Calu3 (cell line): Measurements from ENCODE around the gene GPBP1L1. TPM values are rescaled to one million over a fixed set of nuclear protein-coding genes. Genes with fewer than 3 reads are reported as not detected.
A peak's percentile ranks its signal among the peaks of the same experiment; 100 is the strongest.

Experiments used
- BruUV-seq: library from RNA; stranded (reverse); fragments of 400-500 nt; replicated peaks from 2 replicates; lab custom pipeline; 2021; lab: Mats Ljungman, UMichigan
- CTCF ChIA-PET: fragments of 300-600 bp; sonication (Branson Sonifier 250); formaldehyde crosslinking; loops from one replicate; lab custom pipeline; 2022; ENCODE audit warnings: antibody characterized with exemption; lab: Charles Lee
- DNase-seq: peaks from one replicate; pipeline ENCODE4 v3.0.0; 2022
- H3K27ac Mint-ChIP-seq: one replicate; pipeline ENCODE4 v1.8.0; 2022; ENCODE audit warnings: mixed read lengths; ENCODE audit not compliant: unreplicated experiment
- H3K27me3 Mint-ChIP-seq: one replicate; pipeline ENCODE4 v1.8.0; 2022; ENCODE audit warnings: mixed read lengths; ENCODE audit not compliant: unreplicated experiment
- H3K36me3 Mint-ChIP-seq: one replicate; pipeline ENCODE4 v1.8.0; 2022; ENCODE audit warnings: mild to moderate bottlenecking, moderate library complexity, mixed read lengths; ENCODE audit not compliant: insufficient read depth, unreplicated experiment
- H3K4me1 Mint-ChIP-seq: one replicate; pipeline ENCODE4 v1.8.0; 2022; ENCODE audit warnings: mild to moderate bottlenecking, low read depth, mixed read lengths; ENCODE audit not compliant: unreplicated experiment
- H3K4me3 Mint-ChIP-seq: one replicate; pipeline ENCODE4 v1.8.0; 2022; ENCODE audit warnings: mild to moderate bottlenecking, low read depth, moderate library complexity, mixed read lengths; ENCODE audit not compliant: unreplicated experiment
- H3K9me3 Mint-ChIP-seq: one replicate; pipeline ENCODE4 v1.8.0; 2022; ENCODE audit warnings: low read depth, mixed read lengths; ENCODE audit not compliant: unreplicated experiment
- intact Hi-C: fragments of 100-400 bp; cut with micrococcal nuclease; formaldehyde crosslinking; loops from one replicate; pipeline ENCODE4 v1.10.0; 2022; ENCODE audit not compliant: unreplicated experiment
- total RNA-seq: library from RNA; stranded (reverse); gene quantifications from 2 replicates; pipeline ENCODE4 v1.2.3, GENCODE V29; 2022
- TF ChIP-seq, protein P1 (sequence below): fragments of 200-600 bp; IDR thresholded peaks from one replicate; pipeline ENCODE4 v1.8.0; 2022; ENCODE audit warnings: antibody characterized with exemption; ENCODE audit not compliant: unreplicated experiment

The GPBP1L1 gene
- total RNA-seq, 1 experiment from 2014 or later, result 117 TPM

DNA sequence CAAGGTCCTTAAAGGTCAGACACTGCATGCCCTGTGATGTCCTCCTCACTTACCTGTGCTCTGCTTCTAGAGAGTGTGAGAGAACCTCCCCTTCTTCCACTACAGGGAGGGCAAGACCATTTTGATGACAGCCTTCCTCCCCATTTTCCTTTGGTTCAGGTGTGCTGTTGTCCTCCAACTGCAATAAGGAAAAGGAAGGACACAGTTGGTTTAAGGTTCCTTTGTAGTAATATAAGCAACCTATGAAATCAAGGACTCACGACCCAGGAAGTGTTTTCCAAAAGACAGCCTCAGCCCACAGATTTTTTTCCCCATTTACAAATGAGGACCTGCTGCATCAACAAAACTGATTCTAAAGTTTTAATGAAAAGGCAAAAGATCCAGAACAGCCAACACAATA, 55.9 kb downstream of the GPBP1L1 start:
- Mint-ChIP-seq H3K27me3 (no peaks in the 10 kb centered on the region), H3K36me3 (peaks cover 54% of the 10 kb centered on the region), H3K4me1 (no peaks in the 10 kb centered on the region), H3K4me3 (no peak overlapping the region), H3K27ac (peak overlapping the region; percentile 17), H3K9me3 (no peaks in the 10 kb centered on the region)
- no TSS peak for BruUV-seq
- TF ChIP-seq, protein P1, sequence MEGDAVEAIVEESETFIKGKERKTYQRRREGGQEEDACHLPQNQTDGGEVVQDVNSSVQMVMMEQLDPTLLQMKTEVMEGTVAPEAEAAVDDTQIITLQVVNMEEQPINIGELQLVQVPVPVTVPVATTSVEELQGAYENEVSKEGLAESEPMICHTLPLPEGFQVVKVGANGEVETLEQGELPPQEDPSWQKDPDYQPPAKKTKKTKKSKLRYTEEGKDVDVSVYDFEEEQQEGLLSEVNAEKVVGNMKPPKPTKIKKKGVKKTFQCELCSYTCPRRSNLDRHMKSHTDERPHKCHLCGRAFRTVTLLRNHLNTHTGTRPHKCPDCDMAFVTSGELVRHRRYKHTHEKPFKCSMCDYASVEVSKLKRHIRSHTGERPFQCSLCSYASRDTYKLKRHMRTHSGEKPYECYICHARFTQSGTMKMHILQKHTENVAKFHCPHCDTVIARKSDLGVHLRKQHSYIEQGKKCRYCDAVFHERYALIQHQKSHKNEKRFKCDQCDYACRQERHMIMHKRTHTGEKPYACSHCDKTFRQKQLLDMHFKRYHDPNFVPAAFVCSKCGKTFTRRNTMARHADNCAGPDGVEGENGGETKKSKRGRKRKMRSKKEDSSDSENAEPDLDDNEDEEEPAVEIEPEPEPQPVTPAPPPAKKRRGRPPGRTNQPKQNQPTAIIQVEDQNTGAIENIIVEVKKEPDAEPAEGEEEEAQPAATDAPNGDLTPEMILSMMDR, result no peak
- intact Hi-C loops, result no loop called here
- no peak for DNase-seq
- CTCF ChIA-PET, result no interaction called here

DNA sequence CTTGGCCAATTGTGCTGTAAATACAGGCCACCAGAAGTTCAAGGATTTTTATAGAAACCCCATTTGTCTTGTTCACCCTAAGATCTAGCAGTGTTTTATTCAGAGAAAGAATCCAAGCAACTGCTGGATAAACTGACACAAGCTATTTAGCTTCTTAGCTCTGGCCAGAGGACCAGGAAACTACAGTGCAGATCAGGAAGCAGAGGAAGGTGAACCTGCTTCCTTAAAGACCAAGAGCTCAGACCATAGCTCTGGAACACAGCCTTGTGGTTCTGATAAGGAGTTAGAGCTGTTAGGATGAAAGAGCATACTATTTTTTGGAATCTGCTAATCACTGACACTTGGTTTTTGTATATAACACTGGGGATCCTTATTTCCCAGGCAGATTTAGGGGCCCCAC, 57.3 kb downstream of the GPBP1L1 start:
- H3K27me3 Mint-ChIP-seq, result no peaks in the 10 kb centered on the region
- CTCF ChIA-PET, result interaction anchor here (0.6 kb wide), 1 partner anchor 117 kb away, joined by 4 read pairs; no protein-coding TSS in a partner anchor
- DNase-seq, result no peak
- H3K4me1 Mint-ChIP-seq, result no peaks in the 10 kb centered on the region
- H3K9me3 Mint-ChIP-seq, result no peaks in the 10 kb centered on the region
- no peak overlapping the region for H3K4me3 Mint-ChIP-seq
- H3K27ac Mint-ChIP-seq, result no peak overlapping the region
- BruUV-seq, result no TSS peak
- peaks cover 54% of the 10 kb centered on the region for H3K36me3 Mint-ChIP-seq
- TF ChIP-seq, protein P1, result no peak
- intact Hi-C loops, result no loop called here

DNA sequence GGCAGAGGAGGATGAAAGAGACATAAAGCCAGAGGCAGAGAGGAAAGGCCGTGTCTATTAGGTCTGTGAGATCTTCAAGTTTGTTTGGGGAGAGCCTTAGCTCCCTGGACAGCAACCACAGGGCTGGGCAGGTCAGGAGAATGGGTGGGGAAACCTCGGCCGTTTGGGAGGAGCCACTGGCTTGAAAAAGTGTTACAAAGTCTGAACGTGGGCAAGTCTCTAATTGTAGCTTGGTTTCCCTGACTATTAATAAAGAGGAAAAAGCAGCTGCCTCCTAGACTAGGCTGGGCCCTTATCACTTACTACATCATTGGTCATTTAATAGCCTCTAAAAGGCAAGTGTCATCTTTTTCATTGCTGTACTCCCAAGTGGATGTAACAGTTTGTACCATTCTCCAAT, 62.4 kb downstream of the GPBP1L1 start, which contains the start of gene CCDC17:
CCDC17 (minus strand) TSS at position 83 of the 400 bp plus-strand sequence. CDS start 145 bp downstream, outside the sequence.
- intact Hi-C loops, result no loop called here
- DNase-seq, result no peak
- BruUV-seq, result no TSS peak
- Mint-ChIP-seq H3K27ac (peak within 1 kb of the TSS; percentile 46), H3K27me3 (no peaks in the 10 kb centered on the region), H3K4me1 (no peaks in the 10 kb centered on the region), H3K9me3 (no peaks in the 10 kb centered on the region), H3K4me3 (peak within 1 kb of the TSS; percentile 31), H3K36me3 (peaks cover 52% of the 10 kb centered on the region)
- CTCF ChIA-PET, result no interaction called here
- TF ChIP-seq, protein P1, result no peak

GRCh38 chr1:45622524-45623394, 63.6 kb downstream of the GPBP1L1 start:
- intact Hi-C loops, result no loop called here
- H3K27ac Mint-ChIP-seq, result peak overlapping the region; percentile 46
- TF ChIP-seq, protein P1, result no peak
- CTCF ChIA-PET, result no interaction called here
- peaks cover 49% of the 10 kb centered on the region for H3K36me3 Mint-ChIP-seq
- no TSS peak for BruUV-seq
- H3K4me3 Mint-ChIP-seq, result peak overlapping the region; percentile 31
- H3K27me3 Mint-ChIP-seq, result no peaks in the 10 kb centered on the region
- no peak for DNase-seq
- H3K4me1 Mint-ChIP-seq, result no peaks in the 10 kb centered on the region
- no peaks in the 10 kb centered on the region for H3K9me3 Mint-ChIP-seq
